ENCODE results near the gene SUN2.

Gene SUN2

DNA sequence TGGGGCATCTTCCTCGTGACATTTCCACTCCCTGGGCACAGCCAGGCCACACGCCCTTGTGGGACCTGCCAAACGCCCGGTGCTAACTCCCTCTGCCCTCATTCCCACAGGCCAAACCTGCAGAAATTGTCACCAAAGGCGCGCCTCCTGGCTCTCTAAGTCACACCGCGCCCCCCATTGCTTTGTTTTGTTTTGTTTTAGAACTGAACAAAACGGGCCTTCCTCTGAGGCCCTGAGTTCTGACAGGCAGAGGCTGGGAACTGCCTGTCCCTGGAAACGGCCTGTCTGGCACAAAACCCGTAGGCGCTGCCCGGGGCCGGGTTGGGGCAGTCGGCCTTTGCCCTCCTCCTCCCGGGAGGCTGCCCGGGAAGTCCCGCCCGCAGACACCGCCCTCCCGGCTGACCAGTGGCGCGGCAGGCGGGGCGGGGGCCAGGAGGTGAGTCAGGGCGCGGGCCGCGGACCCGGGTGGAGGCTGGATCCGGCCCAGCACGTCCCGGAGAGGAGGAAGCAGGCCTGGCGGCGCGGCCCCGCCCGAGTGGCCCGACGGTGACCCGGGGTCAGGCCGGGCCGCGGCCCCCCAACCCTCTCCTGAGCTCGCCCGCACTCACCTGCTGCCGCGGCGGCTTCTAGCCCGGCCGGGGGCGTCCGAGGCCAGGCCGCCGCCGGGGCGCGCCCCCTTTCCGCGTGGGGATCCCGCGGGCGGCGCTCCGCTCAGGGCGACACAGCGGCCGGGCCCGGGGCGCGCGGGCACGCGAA is 465 bp downstream of the SUN2 start:
- TF ChIP-seq CREB1 (IDR thresholded peaks at IDR 0.05; ENCODE audit: low read depth) (peak; percentile 18; the same call in 1 of the 2 replicates), CEBPB (IDR thresholded peaks at IDR 0.05) (no peak), ZBTB7A (IDR thresholded peaks at IDR 0.05; ENCODE audit: low read depth) (no peak), FOXM1 (IDR thresholded peaks at IDR 0.05; ENCODE audit: borderline replicate concordance, low read depth) (no peak), NFIC (IDR thresholded peaks at IDR 0.05) (peak; percentile 36; the same call in 1 of the 2 replicates), USF1 (IDR thresholded peaks at IDR 0.05) (no peak), YY1 (IDR thresholded peaks at IDR 0.05; ENCODE audit: low read depth) (no peak), REST (IDR thresholded peaks at IDR 0.05; ENCODE audit: low read depth) (no peak), TCF12 (IDR thresholded peaks at IDR 0.05; ENCODE audit: low read depth) (peak; percentile 64; the same call in 1 of the 2 replicates), RAD21 (IDR thresholded peaks at IDR 0.05; ENCODE audit: low read depth) (peak; percentile 6; the same call in 1 of the 2 replicates), TAF1 (IDR thresholded peaks at IDR 0.05; ENCODE audit: low read depth) (no peak), EGR1 (IDR thresholded peaks at IDR 0.05) (no peak), TEAD4 (IDR thresholded peaks at IDR 0.05) (no peak), EP300 (IDR thresholded peaks at IDR 0.05; ENCODE audit: borderline replicate concordance) (no peak)
- TF ChIP-seq, protein P1, sequence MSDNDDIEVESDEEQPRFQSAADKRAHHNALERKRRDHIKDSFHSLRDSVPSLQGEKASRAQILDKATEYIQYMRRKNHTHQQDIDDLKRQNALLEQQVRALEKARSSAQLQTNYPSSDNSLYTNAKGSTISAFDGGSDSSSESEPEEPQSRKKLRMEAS (IDR thresholded peaks at IDR 0.05): peak; percentile 49; the same call in 1 of the 2 replicates

GRCh38 chr22:38754751-38755154 is 1.0 kb downstream of the SUN2 start:
- TF ChIP-seq EP300 (IDR thresholded peaks at IDR 0.05; ENCODE audit: borderline replicate concordance): no peak
- TF ChIP-seq YY1 (IDR thresholded peaks at IDR 0.05; ENCODE audit: low read depth): no peak
- TF ChIP-seq CEBPB (IDR thresholded peaks at IDR 0.05): no peak
- no peak for TF ChIP-seq ZBTB7A (IDR thresholded peaks at IDR 0.05; ENCODE audit: low read depth)
- TF ChIP-seq EGR1 (IDR thresholded peaks at IDR 0.05): no peak
- no peak for TF ChIP-seq FOXM1 (IDR thresholded peaks at IDR 0.05; ENCODE audit: borderline replicate concordance, low read depth)
- no peak for TF ChIP-seq TAF1 (IDR thresholded peaks at IDR 0.05; ENCODE audit: low read depth)
- TF ChIP-seq, protein P1 (IDR thresholded peaks at IDR 0.05): no peak
- no peak for TF ChIP-seq TEAD4 (IDR thresholded peaks at IDR 0.05)
- TF ChIP-seq RAD21 (IDR thresholded peaks at IDR 0.05; ENCODE audit: low read depth): no peak
- TF ChIP-seq REST (IDR thresholded peaks at IDR 0.05; ENCODE audit: low read depth): no peak
- no peak for TF ChIP-seq TCF12 (IDR thresholded peaks at IDR 0.05; ENCODE audit: low read depth)

GRCh38 chr22:38753948-38754750 is 1.6 kb downstream of the SUN2 start:
- TF ChIP-seq TEAD4 (IDR thresholded peaks at IDR 0.05) (0 out of 2 replicates have a peak, but pooled peaks have one; percentile 6), NFIC (IDR thresholded peaks at IDR 0.05) (peak; percentile 61), TCF12 (IDR thresholded peaks at IDR 0.05; ENCODE audit: low read depth) (0 out of 2 replicates have a peak, but pooled peaks have one; percentile 25), TAF1 (IDR thresholded peaks at IDR 0.05; ENCODE audit: low read depth) (no peak), EP300 (IDR thresholded peaks at IDR 0.05; ENCODE audit: borderline replicate concordance) (no peak)

DNA sequence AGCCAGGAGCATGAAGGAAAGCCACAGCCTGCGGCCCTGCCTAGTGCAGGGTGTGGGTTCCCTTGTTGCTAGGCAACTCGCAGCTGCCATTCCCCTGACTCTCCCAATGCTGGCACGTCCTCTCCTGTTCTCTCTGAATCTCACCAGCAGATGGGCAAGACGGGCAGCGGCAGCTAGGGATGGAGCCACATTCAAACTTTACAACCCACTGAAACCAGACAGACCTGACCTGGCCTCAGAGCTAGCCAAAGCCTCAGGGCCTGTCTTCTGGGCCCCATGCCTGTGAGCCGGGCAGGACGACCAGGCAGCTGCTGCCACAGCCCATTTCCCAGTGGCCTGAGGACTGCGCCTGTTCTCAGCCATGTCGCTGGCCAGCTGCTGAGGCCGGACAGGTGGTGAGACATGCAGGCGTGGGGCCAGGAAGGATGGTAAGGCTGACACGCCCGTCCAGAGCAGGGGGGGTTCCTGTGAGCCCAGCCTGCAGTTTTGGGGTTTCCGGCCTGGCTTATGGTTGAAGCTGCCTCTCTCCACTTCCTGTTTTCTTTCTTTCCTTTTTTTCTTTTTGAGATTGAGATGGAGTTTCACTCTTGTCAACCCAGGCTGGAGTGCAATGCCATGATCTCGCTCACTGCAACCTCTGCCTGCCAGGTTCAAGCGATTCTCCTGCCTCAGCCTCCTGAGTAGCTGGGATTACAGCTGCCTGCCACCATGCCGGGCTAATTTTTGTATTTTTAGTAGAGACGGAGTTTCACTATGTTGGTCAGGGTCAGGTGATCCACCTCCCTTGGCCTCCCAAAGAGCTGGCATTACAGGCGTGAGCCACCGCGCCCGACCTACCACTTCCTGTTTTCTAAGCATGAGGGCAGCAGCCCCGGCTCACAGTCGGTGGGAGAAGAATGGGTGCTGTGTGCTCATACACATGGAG is 4.1 kb downstream of the SUN2 start:
- TF ChIP-seq NFIC (IDR thresholded peaks at IDR 0.05) (no peak), CREB1 (IDR thresholded peaks at IDR 0.05; ENCODE audit: low read depth) (no peak), USF1 (IDR thresholded peaks at IDR 0.05) (no peak)

GRCh38 chr22:38751066-38751421 is 4.8 kb downstream of the SUN2 start:
- TF ChIP-seq FOXM1 (IDR thresholded peaks at IDR 0.05; ENCODE audit: borderline replicate concordance, low read depth): no peak
- TF ChIP-seq EGR1 (IDR thresholded peaks at IDR 0.05): no peak
- no peak for TF ChIP-seq EP300 (IDR thresholded peaks at IDR 0.05; ENCODE audit: borderline replicate concordance)
- TF ChIP-seq TEAD4 (IDR thresholded peaks at IDR 0.05): no peak
- no peak for TF ChIP-seq YY1 (IDR thresholded peaks at IDR 0.05; ENCODE audit: low read depth)
- TF ChIP-seq CREB1 (IDR thresholded peaks at IDR 0.05; ENCODE audit: low read depth): no peak
- TF ChIP-seq RAD21 (IDR thresholded peaks at IDR 0.05; ENCODE audit: low read depth): no peak
- no peak for TF ChIP-seq REST (IDR thresholded peaks at IDR 0.05; ENCODE audit: low read depth)
- TF ChIP-seq TAF1 (IDR thresholded peaks at IDR 0.05; ENCODE audit: low read depth): no peak
- no peak for TF ChIP-seq NFIC (IDR thresholded peaks at IDR 0.05)
